ENCODE measurements around the gene TSPAN17.

TSPAN17 gene

GRCh38 chr5:176643491-176644219 is 3.6 kb upstream of the TSPAN17 start:
- DNase-seq, result no peak

DNA sequence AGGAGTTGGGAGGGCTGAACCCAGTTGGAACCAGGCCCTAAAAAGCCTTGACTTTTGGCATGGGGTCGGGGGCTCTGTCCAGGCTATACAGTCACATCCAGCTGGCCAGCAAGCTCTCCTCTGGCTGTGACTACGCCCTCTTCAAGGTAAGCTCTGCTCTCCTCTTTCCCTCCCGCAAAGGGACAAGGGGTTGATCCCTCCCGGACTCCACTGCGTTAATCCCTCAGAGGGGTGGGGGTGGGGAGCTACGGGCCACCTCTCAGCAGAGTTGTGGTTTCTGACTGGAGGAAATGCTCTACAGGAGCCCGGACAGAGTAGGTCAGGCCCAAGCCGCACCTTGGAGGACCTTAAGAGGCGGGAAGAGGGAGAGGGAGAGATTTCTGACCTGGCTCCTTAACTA is 3.0 kb upstream of the TSPAN17 start:
- DNase-seq, result no peak

- DNase-seq, result no peak
Measured at GRCh38 chr5:176644878-176645670, 2.2 kb upstream of the TSPAN17 start.

GRCh38 chr5:176646049-176646706 is 1.1 kb upstream of the TSPAN17 start:
- no peak for DNase-seq

DNA sequence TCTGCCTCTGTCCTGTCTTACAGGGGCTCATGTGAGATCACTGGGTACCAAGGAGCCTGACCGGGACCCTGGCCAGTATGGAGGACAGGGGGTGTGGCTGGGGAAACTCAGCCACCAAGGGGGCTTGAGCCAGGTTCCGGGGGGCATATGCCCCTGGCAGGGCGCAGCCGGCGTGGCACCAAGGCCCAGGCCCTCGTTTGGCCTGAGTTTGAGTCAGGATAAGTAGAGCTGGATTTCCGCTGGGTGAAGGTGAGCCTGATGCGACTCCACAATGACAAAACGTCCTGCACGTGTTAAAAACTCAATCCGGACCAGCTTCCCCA is 616 bp upstream of the TSPAN17 start:
- no peak for DNase-seq

GRCh38 chr5:176647843-176648473 is 674 bp downstream of the TSPAN17 start:
- peak; percentile 32 for DNase-seq

GRCh38 chr5:176648474-176649194 is 1.4 kb downstream of the TSPAN17 start:
- no peak for DNase-seq

- DNase-seq, result no peak
Measured at GRCh38 chr5:176650354-176650884, 3.1 kb downstream of the TSPAN17 start.

DNA sequence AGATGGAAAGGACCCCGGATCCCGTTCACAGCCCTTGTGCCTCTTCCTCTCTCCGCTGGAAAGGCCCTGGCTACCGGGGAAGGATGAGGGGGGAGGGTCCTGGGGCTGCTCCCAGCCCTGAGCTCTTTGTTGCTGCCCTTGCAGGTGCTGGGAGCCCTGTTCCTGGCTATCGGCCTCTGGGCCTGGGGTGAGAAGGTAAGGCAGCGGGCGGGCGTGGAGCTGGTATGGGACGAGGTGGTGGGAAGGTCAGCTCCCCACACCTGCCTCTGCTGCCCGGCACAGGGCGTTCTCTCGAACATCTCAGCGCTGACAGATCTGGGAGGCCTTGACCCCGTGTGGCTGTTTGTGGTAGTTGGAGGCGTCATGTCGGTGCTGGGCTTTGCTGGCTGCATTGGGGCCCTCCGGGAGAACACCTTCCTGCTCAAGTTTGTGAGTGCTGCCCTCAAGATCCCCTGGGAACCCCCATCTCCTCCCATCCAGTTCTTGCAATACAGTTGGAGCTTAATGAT is 4.2 kb downstream of the TSPAN17 start:
- no peak for DNase-seq

- peak; percentile 8 for DNase-seq
Measured at GRCh38 chr5:176652136-176652535, 4.9 kb downstream of the TSPAN17 start.

GRCh38 chr5:176653401-176654385 is 6.4 kb downstream of the TSPAN17 start:
- DNase-seq, result no peak

DNA sequence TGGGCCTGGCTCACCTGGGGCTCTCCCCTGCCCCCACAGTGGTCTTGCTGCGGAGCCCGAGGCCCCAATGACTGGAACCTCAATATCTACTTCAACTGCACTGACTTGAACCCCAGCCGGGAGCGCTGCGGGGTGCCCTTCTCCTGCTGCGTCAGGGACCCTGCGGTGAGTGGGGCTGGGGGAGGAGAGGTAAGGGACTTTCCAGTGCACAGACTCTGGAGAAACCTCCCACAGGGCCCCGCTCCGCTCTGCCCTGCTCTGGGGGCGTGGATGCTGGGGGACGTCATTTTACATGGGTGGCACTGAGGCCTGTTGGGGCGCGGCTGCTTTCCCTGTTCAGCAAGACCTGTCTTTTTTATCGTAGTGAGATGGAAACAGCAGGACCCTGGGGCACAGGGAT is 7.6 kb downstream of the TSPAN17 start:
- no peak for DNase-seq

- DNase-seq, result no peak
Measured at GRCh38 chr5:176656467-176656990, 9.2 kb downstream of the TSPAN17 start.

- DNase-seq, result peak; percentile 32
Measured at GRCh38 chr5:176658007-176658599, 10.8 kb downstream of the TSPAN17 start.

DNA sequence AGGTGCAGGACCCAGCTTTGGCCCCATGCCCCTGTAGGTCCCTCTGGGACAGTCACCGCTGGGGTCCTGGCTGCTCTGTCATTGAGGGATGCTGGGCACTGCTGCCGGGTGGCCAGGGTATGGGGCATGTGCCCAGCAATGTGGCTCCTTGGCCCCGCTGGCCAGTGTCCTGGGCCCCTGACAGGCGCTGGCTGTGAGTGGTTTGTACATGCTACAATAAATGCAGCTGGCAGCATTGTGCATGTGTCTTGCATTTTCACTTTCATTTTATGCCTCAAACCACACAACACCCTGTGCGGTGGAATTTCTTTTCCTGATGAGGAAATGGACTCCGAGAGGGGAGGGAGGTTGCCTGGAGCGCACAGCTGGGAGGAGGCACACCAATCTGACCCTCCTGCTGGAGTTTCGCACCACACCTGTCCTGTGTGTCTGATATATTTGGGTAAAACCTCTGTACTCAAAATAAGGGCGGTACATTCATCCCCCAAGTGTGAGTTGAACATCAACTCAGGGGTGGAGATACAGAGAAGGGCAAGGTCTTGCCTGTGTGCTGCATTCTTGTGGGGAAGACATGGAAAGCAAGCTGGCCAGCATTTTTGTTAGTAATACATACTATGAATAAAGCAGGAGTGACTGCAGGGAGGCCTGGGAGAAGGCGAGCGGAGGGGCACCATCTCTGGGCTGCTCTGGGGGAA is 11.7 kb downstream of the TSPAN17 start:
- no peak for DNase-seq

DNA sequence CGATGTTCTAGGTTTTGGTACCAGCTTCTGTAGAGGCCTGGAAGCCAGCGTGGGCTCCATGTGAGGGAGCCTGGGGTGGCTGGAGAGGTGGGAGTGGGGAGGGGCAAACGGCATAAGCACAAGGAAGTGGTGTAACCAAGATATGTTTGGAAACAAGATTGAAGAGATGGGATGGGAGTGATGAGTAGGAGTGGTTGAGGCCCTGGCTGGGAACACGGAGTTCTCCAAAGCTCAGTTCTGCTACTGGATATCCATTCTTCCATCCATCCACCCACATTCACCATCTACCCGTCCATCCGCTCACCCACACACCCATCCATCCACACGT is 12.2 kb downstream of the TSPAN17 start:
- no peak for DNase-seq

DNA sequence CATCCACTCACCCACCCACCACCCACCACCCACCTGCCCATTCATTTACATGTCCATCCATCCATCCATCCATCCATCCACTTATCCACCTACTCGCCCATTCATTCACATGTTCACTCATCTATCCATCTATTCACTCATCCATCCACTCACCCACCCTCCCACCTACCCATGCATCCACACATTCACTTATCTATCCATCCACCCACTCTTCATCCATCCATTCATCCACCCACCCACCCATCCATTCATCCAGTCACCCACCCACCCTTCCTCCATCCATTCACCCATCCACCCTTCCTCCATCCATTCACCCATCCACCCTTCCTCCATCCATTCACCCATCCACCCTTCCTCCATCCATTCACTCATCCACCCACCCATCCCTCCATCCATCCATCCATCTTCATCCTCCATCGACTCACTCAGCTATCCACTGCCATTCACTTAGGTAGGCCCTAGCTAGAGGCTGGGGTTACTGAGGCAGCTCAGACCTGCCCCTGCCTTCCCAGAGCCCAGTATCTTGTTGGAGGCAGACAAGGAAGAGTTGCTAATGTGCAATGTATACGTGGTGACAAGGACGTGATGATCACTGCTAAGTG is 12.7 kb downstream of the TSPAN17 start:
- no peak for DNase-seq

DNA sequence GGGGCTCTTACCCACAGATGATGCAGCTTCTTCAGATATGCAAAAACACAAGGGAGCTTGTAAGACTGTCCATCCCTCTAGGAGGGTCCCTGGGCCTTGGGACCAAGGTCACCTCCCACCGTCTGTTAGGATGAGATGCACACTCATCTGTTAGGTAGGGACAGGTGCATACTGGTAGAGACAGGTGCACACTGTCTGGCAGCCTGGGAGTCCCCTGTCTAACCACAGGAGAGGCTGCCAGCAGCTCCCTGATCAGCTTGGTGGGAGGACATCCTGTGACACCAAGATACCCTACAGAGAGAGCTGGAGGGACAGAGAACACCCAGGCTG is 13.2 kb downstream of the TSPAN17 start:
- DNase-seq, result no peak

DNA sequence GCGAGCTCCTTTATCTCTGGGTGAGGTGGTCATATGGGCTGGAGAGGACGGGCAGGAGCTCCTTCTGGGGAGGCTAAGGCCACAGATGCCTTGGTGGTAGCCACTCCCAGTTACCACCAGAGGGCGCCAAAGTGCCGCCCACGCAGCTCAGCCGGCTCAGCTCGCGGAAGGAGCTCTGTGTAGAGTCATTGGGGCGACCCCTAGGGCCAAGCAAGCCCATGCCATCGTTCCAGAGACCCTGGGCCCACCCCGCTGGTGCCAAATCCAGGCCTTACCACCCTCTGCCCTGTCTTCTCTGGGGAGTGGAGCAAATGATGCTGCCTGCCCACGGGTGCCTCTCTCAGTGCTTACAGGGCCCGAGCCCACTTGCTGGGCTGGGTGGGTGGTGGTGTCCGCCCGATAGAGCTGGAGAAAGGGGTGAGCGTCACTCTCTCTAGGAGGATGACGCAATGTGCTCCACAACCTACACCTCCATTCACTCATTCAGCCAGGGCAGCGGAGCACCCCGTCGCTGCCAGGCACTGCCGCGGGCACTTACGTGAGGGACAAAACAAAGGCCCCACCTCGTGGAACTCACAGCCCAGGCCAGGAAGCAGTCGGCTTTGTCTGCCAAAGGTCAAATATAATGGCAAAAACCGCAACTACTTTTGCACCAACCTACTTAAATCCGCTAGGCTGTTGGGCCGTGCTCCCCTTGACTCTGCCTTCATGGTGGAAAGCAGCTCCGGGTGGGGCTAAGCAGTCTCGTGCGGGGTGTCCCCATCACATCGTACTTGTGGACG is 13.8 kb downstream of the TSPAN17 start:
- DNase-seq, result peak; percentile 48
